Activated T-cell treated with anti-CD3 and anti-CD28 coated beads, Interleukin-2, amount 50 U/mL, for 72 hours (primary cell): ENCODE data around the gene GRM4. TPM values are rescaled to one million over a fixed set of nuclear protein-coding genes. Genes with fewer than 3 reads are reported as not detected.

ENCODE experiments used
- ATAC-seq, 2 donors: fragments of 150-1000 bp; cut with Tn5 transposase; replicated peaks in 1 of 2; 2 replicates each; pipeline ENCODE4 v1.10.0; 2021; ENCODE audit warnings: moderate library complexity in 2 of 2, mild to moderate bottlenecking in 1 of 2
- DNase-seq, 2 donors: peaks; one replicate each; pipeline ENCODE4 v3.0.0; 2021 to 2022; ENCODE audit warnings: mixed read lengths in 1 of 2
- H3K27ac Mint-ChIP-seq: one replicate; pipeline ENCODE4 v1.8.0; 2022; ENCODE audit warnings: mild to moderate bottlenecking, moderate library complexity, mixed read lengths
- H3K27me3 Mint-ChIP-seq: one replicate; pipeline ENCODE4 v1.8.0; 2022; ENCODE audit warnings: low read depth, mixed read lengths
- H3K36me3 Mint-ChIP-seq, 2 donors: one replicate each; pipeline ENCODE4 v1.8.0; 2022; ENCODE audit warnings: mixed read lengths in 2 of 2, mild to moderate bottlenecking in 1 of 2; ENCODE audit not compliant: insufficient read depth in 2 of 2
- H3K4me1 Mint-ChIP-seq: one replicate; pipeline ENCODE4 v1.8.0; 2022; ENCODE audit warnings: low read depth, mixed read lengths
- H3K4me3 Mint-ChIP-seq, 2 donors: one replicate each; pipeline ENCODE4 v1.8.0; 2022; ENCODE audit warnings: mild to moderate bottlenecking in 2 of 2, mixed read lengths in 2 of 2, moderate library complexity in 2 of 2
- H3K9me3 Mint-ChIP-seq, 2 donors: one replicate each; pipeline ENCODE4 v1.8.0; 2022; ENCODE audit warnings: mixed read lengths in 2 of 2
- total RNA-seq, 2 donors: library from RNA; stranded (reverse); gene quantifications; one replicate each; pipeline ENCODE4 v1.2.3, GENCODE V29; 2022

Gene GRM4
- total RNA-seq, 2 donors from 2014 or later: 0.07 TPM; not detected in 1

GRCh38 chr6:34128045-34128444 is 17.8 kb downstream of the GRM4 start:
- Mint-ChIP-seq H3K27me3 (peaks cover 29% of the 10 kb centered on the region), H3K36me3 (no peaks in the 10 kb centered on the region), H3K4me3 (no peak overlapping the region), H3K9me3 (no peaks in the 10 kb centered on the region), H3K4me1 (no peaks in the 10 kb centered on the region), H3K27ac (no peak overlapping the region)
- DNase-seq (no peak), ATAC-seq (no peak)

GRCh38 chr6:34126419-34126818 is 19.5 kb downstream of the GRM4 start:
- DNase-seq: no peak
- H3K4me1 Mint-ChIP-seq: no peaks in the 10 kb centered on the region
- peaks cover 16% of the 10 kb centered on the region for H3K27me3 Mint-ChIP-seq
- H3K4me3 Mint-ChIP-seq: no peak overlapping the region
- no peak overlapping the region for H3K27ac Mint-ChIP-seq
- H3K36me3 Mint-ChIP-seq: no peaks in the 10 kb centered on the region
- ATAC-seq: no peak
- no peaks in the 10 kb centered on the region for H3K9me3 Mint-ChIP-seq

- H3K27me3 Mint-ChIP-seq: peaks cover 11% of the 10 kb centered on the region
Measured at GRCh38 chr6:34125939-34126338, 19.9 kb downstream of the GRM4 start.

DNA sequence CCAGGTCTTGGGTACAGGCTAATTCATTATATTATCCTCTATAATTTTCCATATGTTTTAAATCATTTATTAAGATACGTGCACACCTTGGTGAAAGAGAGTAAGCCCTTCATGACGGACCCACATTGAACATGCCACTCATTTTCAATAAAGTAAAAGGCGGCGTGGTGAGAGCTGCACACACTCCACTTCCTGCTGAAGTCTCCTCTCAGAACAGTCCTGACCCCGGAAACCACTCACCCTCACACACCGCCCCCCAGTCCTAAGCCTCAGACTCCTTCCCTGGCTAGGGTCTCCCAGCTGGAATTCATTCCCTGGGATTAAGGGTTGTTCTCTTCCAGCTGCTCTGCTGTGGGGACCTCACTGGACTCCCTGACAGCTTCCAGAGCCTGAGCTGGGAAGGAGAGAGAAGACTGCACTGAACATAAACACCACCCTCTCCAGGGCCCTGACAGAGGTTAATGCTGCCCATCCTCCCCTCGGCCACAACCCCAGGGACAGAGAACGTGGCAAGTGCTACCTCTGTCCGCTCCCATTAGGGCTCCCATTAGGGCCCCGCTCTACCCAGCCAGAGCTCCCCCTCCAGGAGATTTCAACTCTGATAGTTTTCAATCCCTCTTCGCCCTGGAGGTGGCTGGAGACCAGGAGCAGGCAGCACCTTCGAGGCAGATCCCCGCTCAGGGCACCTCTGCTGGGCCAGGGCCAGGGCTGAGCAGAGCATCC is 24.8 kb downstream of the GRM4 start:
- no peak overlapping the region for H3K4me3 Mint-ChIP-seq
- H3K27ac Mint-ChIP-seq: no peak overlapping the region
- ATAC-seq: no peak

More at GRCh38 chr6:34125939-34126338, 19.9 kb downstream of the GRM4 start:
- Mint-ChIP-seq H3K27ac (no peak overlapping the region), H3K4me3 (no peak overlapping the region), H3K4me1 (peaks cover 3% of the 10 kb centered on the region), H3K36me3 (no peaks in the 10 kb centered on the region), H3K9me3 (no peaks in the 10 kb centered on the region)
- DNase-seq: no peak
- ATAC-seq: no peak

DNA sequence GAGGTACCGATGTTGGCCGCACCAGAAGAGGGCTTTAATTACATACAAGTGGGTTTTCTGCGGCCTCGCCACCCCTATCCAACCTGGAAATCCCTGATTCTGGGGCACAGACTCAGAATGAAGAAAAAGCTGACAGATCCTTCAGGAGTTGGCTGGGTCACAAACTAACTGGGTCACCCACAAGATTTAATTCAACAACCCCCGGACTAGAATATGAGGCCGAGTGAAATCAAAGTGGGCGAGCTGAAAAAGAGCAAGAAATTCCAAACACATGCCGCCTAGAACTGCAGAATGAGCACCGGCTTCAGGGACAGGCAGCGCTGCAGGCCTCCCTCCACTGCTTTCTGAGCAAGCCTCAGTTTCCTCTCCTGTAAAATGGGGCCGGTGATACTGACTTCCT is 30.0 kb downstream of the GRM4 start:
- ATAC-seq: no peak
- Mint-ChIP-seq H3K27ac (no peak overlapping the region), H3K4me3 (no peak overlapping the region), H3K36me3 (no peaks in the 10 kb centered on the region), H3K4me1 (no peaks in the 10 kb centered on the region), H3K9me3 (no peaks in the 10 kb centered on the region), H3K27me3 (peaks cover 25% of the 10 kb centered on the region)
- DNase-seq: no peak

More for the DNA sequence above, 24.8 kb downstream of the GRM4 start:
- Mint-ChIP-seq H3K4me1 (peaks cover 3% of the 10 kb centered on the region), H3K9me3 (no peaks in the 10 kb centered on the region), H3K27me3 (no peaks in the 10 kb centered on the region), H3K36me3 (no peaks in the 10 kb centered on the region)
- DNase-seq: no peak

GRCh38 chr6:34115403-34115795 is 30.5 kb downstream of the GRM4 start:
- Mint-ChIP-seq H3K27ac (no peak overlapping the region), H3K27me3 (peaks cover 25% of the 10 kb centered on the region), H3K36me3 (no peaks in the 10 kb centered on the region), H3K4me3 (no peak overlapping the region), H3K4me1 (no peaks in the 10 kb centered on the region), H3K9me3 (no peaks in the 10 kb centered on the region)
- ATAC-seq: no peak
- DNase-seq: peak; percentile 10 to 20

- DNase-seq (no peak), ATAC-seq (no peak)
- no peak overlapping the region for H3K4me3 Mint-ChIP-seq
- H3K36me3 Mint-ChIP-seq: no peaks in the 10 kb centered on the region
- no peaks in the 10 kb centered on the region for H3K9me3 Mint-ChIP-seq
- no peaks in the 10 kb centered on the region for H3K4me1 Mint-ChIP-seq
- H3K27me3 Mint-ChIP-seq: peaks cover 25% of the 10 kb centered on the region
- no peak overlapping the region for H3K27ac Mint-ChIP-seq
Measured at GRCh38 chr6:34114695-34115402, 31.0 kb downstream of the GRM4 start.

DNA sequence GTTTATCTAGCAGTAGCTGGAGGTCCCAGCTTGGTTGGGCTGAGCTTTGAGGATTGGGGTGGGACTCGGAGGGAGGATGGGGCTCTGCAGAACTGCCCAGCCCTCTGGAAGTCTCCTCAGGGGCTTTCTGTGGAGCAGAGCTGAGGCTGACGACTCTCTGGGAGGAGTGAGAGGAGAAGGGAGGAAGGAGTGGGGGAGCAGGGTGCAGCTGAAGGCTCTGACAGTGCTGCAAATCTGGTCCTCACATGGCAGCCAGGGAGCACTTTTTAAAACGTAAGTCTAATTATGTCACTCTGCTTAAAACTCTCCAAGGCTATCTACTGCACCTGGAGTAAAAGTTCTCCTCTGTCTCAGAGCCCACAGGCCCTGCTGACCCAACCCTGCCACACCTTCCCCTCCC is 32.4 kb downstream of the GRM4 start:
- no peaks in the 10 kb centered on the region for H3K36me3 Mint-ChIP-seq
- no peaks in the 10 kb centered on the region for H3K9me3 Mint-ChIP-seq
- H3K27ac Mint-ChIP-seq: no peak overlapping the region
- H3K4me3 Mint-ChIP-seq: no peak overlapping the region
- ATAC-seq (no peak), DNase-seq (no peak)
- H3K27me3 Mint-ChIP-seq: peaks cover 25% of the 10 kb centered on the region
- H3K4me1 Mint-ChIP-seq: no peaks in the 10 kb centered on the region

GRCh38 chr6:34112126-34112525 is 33.8 kb downstream of the GRM4 start:
- no peaks in the 10 kb centered on the region for H3K36me3 Mint-ChIP-seq
- ATAC-seq: no peak

DNA sequence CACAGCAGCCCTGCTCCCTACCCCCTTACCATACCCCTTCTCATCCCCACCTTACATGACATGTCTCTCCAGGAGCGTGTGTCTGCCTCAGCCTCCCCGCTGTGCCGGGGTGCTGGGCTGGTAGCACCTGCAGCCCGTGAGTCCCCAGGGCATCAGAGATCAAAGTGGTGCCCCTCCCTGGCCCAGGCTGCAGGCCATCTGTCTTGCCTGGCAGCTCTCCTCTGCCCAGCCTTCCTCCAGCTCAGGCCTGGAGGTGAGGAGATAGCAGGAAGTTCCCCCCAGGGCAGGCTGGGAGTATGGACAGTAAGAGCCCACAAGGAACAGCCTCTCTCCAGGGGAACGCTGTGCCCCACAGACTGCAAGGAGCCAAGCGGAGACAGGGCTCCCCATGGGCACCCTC is 35.3 kb downstream of the GRM4 start:
- peaks cover 25% of the 10 kb centered on the region for H3K27me3 Mint-ChIP-seq
- no peaks in the 10 kb centered on the region for H3K9me3 Mint-ChIP-seq
- H3K36me3 Mint-ChIP-seq: no peaks in the 10 kb centered on the region
- no peak for DNase-seq
- no peak for ATAC-seq
- no peak overlapping the region for H3K27ac Mint-ChIP-seq
- no peaks in the 10 kb centered on the region for H3K4me1 Mint-ChIP-seq
- H3K4me3 Mint-ChIP-seq: no peak overlapping the region

More at GRCh38 chr6:34112126-34112525, 33.8 kb downstream of the GRM4 start:
- no peak for DNase-seq
- H3K27ac Mint-ChIP-seq: no peak overlapping the region
- no peaks in the 10 kb centered on the region for H3K9me3 Mint-ChIP-seq
- H3K4me1 Mint-ChIP-seq: no peaks in the 10 kb centered on the region
- peaks cover 25% of the 10 kb centered on the region for H3K27me3 Mint-ChIP-seq
- H3K4me3 Mint-ChIP-seq: no peak overlapping the region

DNA sequence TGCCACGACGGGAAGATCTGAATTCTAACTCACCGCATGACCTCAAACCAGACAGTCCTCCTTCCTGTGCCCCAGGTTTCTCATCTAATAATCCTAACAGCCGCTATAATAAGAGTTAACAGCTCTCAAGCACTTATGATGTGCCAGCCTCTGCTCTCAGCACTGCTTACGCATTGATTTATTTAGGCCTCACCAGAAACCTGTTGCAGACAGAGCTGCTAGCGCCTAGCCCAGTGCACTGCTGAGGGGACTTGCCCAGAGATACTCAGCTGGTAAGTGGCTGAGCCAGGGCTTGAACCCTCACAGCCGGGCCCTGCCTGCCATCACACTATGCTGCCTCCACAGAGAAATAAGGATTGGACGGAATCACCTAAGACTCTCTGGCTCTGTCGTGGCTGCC is 37.7 kb downstream of the GRM4 start:
- no peaks in the 10 kb centered on the region for H3K4me1 Mint-ChIP-seq
- H3K27me3 Mint-ChIP-seq: peaks cover 5% of the 10 kb centered on the region
- no peak for DNase-seq
- no peaks in the 10 kb centered on the region for H3K36me3 Mint-ChIP-seq
- no peak overlapping the region for H3K4me3 Mint-ChIP-seq
- ATAC-seq: no peak
- no peak overlapping the region for H3K27ac Mint-ChIP-seq
- no peaks in the 10 kb centered on the region for H3K9me3 Mint-ChIP-seq

- Mint-ChIP-seq H3K9me3 (no peaks in the 10 kb centered on the region), H3K36me3 (no peaks in the 10 kb centered on the region), H3K27ac (no peak overlapping the region), H3K4me1 (no peaks in the 10 kb centered on the region), H3K4me3 (no peak overlapping the region), H3K27me3 (no peaks in the 10 kb centered on the region)
- DNase-seq: no peak
- ATAC-seq: no peak
Measured at GRCh38 chr6:34106900-34107299, 39.0 kb downstream of the GRM4 start.

DNA sequence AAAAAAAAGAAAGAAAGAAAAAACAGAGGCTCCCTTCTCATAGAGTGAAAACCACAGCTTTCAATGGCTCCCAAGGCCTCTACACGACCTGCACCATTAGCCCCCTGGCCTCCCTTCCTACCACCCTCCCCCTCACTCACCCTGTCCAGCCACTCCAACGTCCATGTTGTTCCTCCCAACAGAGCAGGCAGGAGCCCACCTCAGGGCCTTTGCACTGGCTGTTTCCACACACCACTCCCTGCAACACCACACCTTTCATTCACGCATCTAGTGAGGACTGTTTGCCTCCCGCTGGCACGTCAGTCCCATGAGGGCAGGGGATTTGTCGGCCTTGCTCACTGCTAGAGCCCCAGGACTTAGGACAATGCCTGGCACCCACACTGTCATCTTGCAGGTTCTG is 39.5 kb downstream of the GRM4 start:
- no peaks in the 10 kb centered on the region for H3K27me3 Mint-ChIP-seq
- no peaks in the 10 kb centered on the region for H3K4me1 Mint-ChIP-seq
- no peaks in the 10 kb centered on the region for H3K36me3 Mint-ChIP-seq
- ATAC-seq (no peak), DNase-seq (no peak)
- no peaks in the 10 kb centered on the region for H3K9me3 Mint-ChIP-seq
- H3K27ac Mint-ChIP-seq: no peak overlapping the region
- no peak overlapping the region for H3K4me3 Mint-ChIP-seq

- no peak for ATAC-seq
- H3K4me3 Mint-ChIP-seq: no peak overlapping the region
Measured at GRCh38 chr6:34104628-34105027, 41.3 kb downstream of the GRM4 start.

More at GRCh38 chr6:34104628-34105027, 41.3 kb downstream of the GRM4 start:
- no peak overlapping the region for H3K27ac Mint-ChIP-seq
- H3K9me3 Mint-ChIP-seq: no peaks in the 10 kb centered on the region
- no peak for DNase-seq
- H3K4me1 Mint-ChIP-seq: no peaks in the 10 kb centered on the region
- H3K36me3 Mint-ChIP-seq: no peaks in the 10 kb centered on the region
- no peaks in the 10 kb centered on the region for H3K27me3 Mint-ChIP-seq
